A549 treated with AZD2906 at 1 μM for 4 hours (cell line): ENCODE results near the gene ITPRID2. TPM values are rescaled to one million over a fixed set of nuclear protein-coding genes. Genes with fewer than 3 reads are reported as not detected.

ENCODE experiments used
- total RNA-seq: library from RNA; stranded (reverse); fragments of 200-300 nt; extraction: Qiagen RNA extraction; gene quantifications from 5 replicates; pipeline ENCODE4 v1.2.3, GENCODE V29; 2022

Gene ITPRID2
- 35.9 to 51.2 TPM (median 38.1 TPM) in 5 replicates for total RNA-seq

DNA sequence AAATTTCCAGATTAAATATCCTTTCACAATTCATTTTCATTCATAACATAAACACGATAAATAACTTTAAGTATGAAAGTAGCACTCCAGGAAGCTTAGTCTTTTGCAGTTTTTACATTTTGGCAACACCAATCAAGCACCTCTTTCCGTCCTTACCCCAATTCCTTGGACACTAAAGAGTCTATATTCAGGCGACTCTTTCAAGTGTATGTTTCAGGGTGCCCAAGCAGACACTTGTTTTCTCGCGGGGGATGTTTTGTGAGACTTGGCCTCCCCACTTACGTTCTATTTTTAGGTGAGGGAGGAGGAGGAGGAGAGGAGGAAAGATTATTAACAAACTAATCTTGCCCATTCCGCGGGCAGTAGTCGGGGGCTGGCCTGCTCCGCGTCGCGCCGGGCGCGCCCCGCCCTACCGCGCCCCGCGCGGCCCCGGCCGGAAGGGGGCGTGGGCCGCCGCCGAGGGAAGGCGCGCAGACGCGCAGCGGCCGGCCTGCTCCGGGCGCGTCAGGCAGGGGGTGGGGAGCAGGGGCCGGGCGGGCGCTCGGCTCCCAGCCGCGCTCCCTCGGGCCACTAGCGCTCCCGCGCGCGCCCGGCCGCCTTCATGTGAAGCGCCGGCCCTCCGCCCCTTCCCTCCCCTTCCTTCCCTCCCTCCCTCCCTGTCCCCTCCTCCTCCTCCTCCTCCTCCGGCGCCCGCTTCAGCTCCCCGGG, at the start of gene ITPRID2:
Gene ITPRID2, plus strand, starts transcription at position 473 of the 708 bp plus-strand sequence. CDS start 337 bp downstream, outside the sequence.

Other genes with a start within 250 kb of the ITPRID2 start
- gene CERKL, start 234.6 kb upstream of the ITPRID2 start, total RNA-seq: 0.30 to 0.46 TPM (median 0.33 TPM) in 5 replicates
- gene NEUROD1, start 211.2 kb upstream of the ITPRID2 start, total RNA-seq: not detected in 5 replicates
- gene PPP1R1C, start 94.1 kb downstream of the ITPRID2 start, total RNA-seq: 1.3 to 2.1 TPM (median 1.6 TPM) in 5 replicates